ENCODE measurements around the gene TMED4.

- no peak for TF ChIP-seq POLR2A (IDR thresholded peaks at IDR 0.05; ENCODE audit: low read depth, low read length)
- no peak for TF ChIP-seq TAF1 (IDR thresholded peaks at IDR 0.05; ENCODE audit: low read depth, low read length)
Observed at GRCh38 chr7:44576228-44576627, 5.8 kb downstream of the TMED4 start.

Measured in GM12891 (cell line).